Measurements from ENCODE around the gene ADNP2. TPM values are rescaled to one million over a fixed set of nuclear protein-coding genes. Genes with fewer than 3 reads are reported as not detected.

ADNP2 gene
- total and polyA plus RNA-seq, 2 of the 4 experiments (the other 2 are of a cell fraction) = 5.6 to 18.3 TPM

- Histone ChIP-seq H3K18ac (ENCODE audit: low read depth, low read length) (no peak overlapping the region), H3K79me1 (ENCODE audit: low read depth in 1 of 2, low read length in 2 of 2) (peaks cover 0 to 9% of the 10 kb centered on the region in 2 experiments; a peak in 1 of 4 replicates), H3K9ac (ENCODE audit: low read depth, low read length) (no peak overlapping the region; the same call in 1 of the 2 replicates), H3K4me1 (ENCODE audit: control insufficient read depth, insufficient read depth, low read length) (peaks cover 2% of the 10 kb centered on the region; the same call in 1 of the 2 replicates), H2BK120ac (ENCODE audit: low read depth, low read length) (no peak overlapping the region; the same call in 1 of the 2 replicates), H2AK9ac (replicated peaks; ENCODE audit: low read depth, low read length, poor library complexity) (no peak overlapping the region), H2BK20ac (ENCODE audit: low read depth, low read length) (no peak overlapping the region), H2BK15ac (ENCODE audit: low read depth, low read length) (no peak overlapping the region), H3K14ac (replicated peaks; ENCODE audit: low read depth, low read length) (peak overlapping the region; percentile 30; the same call in 1 of the 2 replicates), H3K23ac (ENCODE audit: low read depth, low read length) (0 out of 2 replicates have a peak overlapping the region, but pooled peaks have one; percentile 62), H4K8ac (ENCODE audit: low read depth in 2 of 2, low read length in 2 of 2) (no peak overlapping the region), H2AK5ac (ENCODE audit: low read depth, low read length) (no peak overlapping the region), H3K4me2 (ENCODE audit: low read depth, low read length) (peak overlapping the region; percentile 23; the same call in 1 of the 2 replicates), H2AFZ (replicated peaks; ENCODE audit: low read length, poor library complexity) (peak overlapping the region; percentile 19), H3K9me1 (ENCODE audit: insufficient read depth, low read length) (peaks cover 8% of the 10 kb centered on the region), H3K4me3 (ENCODE audit: insufficient read depth, low read depth, low read length) (no peak overlapping the region), H3K36me3 (ENCODE audit: control insufficient read depth, insufficient read depth, low read length) (no peaks in the 10 kb centered on the region), H3K27me3 (ENCODE audit: control insufficient read depth, insufficient read depth, low read length) (no peaks in the 10 kb centered on the region), H2BK5ac (ENCODE audit: low read depth, low read length, poor library complexity, severe bottlenecking) (peak overlapping the region; percentile 18), H4K20me1 (ENCODE audit: insufficient read depth, low read length) (no peaks in the 10 kb centered on the region), H3K4ac (ENCODE audit: low read depth, low read length) (peak overlapping the region; percentile 70; the same call in 1 of the 2 replicates), H3K9me3 (ENCODE audit: control insufficient read depth, insufficient read depth, low read length) (no peaks in the 10 kb centered on the region), H3K56ac (ENCODE audit: extremely low read depth, insufficient read depth, low read length) (no peak overlapping the region), H4K5ac (ENCODE audit: low read depth, low read length) (no peak overlapping the region; the same call in 1 of the 2 replicates), H4K91ac (ENCODE audit: insufficient read depth, low read depth, low read length) (no peak overlapping the region), H3K27ac (ENCODE audit: insufficient read depth, low read length) (peak overlapping the region; percentile 48; the same call in 1 of the 2 replicates)
- intact Hi-C loops (cut with micrococcal nuclease) = no loop called here
- ATAC-seq (ENCODE audit: low read depth) (peak; percentile 88), DNase-seq (peak; percentile 54)
- POLR2A ChIA-PET (ENCODE audit: unreplicated experiment) = no interaction called here
- CTCF ChIA-PET = no interaction called here
- 0% methylated on average over 2 of the region's 17 CpGs; no CpG with 5 or more reads in 1 of the 2 experiments for WGBS, 2 experiments (ENCODE audit: extremely low coverage in 2 of 2, insufficient read length in 1 of 2)
- BruUV-seq (replicated peaks) = no TSS peak
- in situ Hi-C loops (cut with MboI; ENCODE audit: low sequenced_read_pairs) = no loop called here
- TF ChIP-seq CHD1 (IDR thresholded peaks at IDR 0.05; ENCODE audit: low read depth, low read length) (no peak), USF2 (IDR thresholded peaks at IDR 0.05; ENCODE audit: low read depth, low read length) (no peak), MAZ (IDR thresholded peaks at IDR 0.05; ENCODE audit: borderline replicate concordance, low read depth, low read length) (no peak), BHLHE40 (IDR thresholded peaks at IDR 0.05; ENCODE audit: low read depth, low read length) (peak; percentile 72), CTCF (conservative IDR thresholded peaks at IDR 0.05; ENCODE audit: low read depth, low read length) (no peak), MXI1 (IDR thresholded peaks at IDR 0.05; ENCODE audit: borderline replicate concordance, low read depth, low read length) (0 out of 2 replicates have a peak, but pooled peaks have one; percentile 23), RCOR1 (IDR thresholded peaks at IDR 0.05; ENCODE audit: insufficient replicate concordance, low read length) (no peak), ELK1 (IDR thresholded peaks at IDR 0.05; ENCODE audit: borderline replicate concordance, low read depth, low read length) (no peak), MAFK (IDR thresholded peaks at IDR 0.05; ENCODE audit: low read depth, low read length) (no peak), RAD21 (IDR thresholded peaks at IDR 0.05; ENCODE audit: low read length) (no peak)
- dilution Hi-C loops (cut with HindIII; ENCODE audit: low sequenced_read_pairs, unreplicated experiment) = no loop called here
These were observed 67.4 kb downstream of the ADNP2 start for GRCh38 chr18:80176334-80177073.

All from IMR-90 (cell line).